IMR-90 (cell line): ENCODE results near the gene FLII. TPM values are rescaled to one million over a fixed set of nuclear protein-coding genes. Genes with fewer than 3 reads are reported as not detected.
A peak's percentile ranks its signal among the peaks of the same experiment; 100 is the strongest.

Source experiments
- ATAC-seq: fragments of 200-7000 bp; cut with Tn5 transposase; 2 replicates; pipeline ENCODE4 v1.9.1; 2020; ENCODE audit warnings: low read depth, mild to moderate bottlenecking, moderate library complexity
- BruUV-seq: library from RNA; stranded (reverse); fragments of 400-500 nt; replicated peaks from 2 replicates; lab custom pipeline; 2021; lab: Mats Ljungman, UMichigan
- CTCF ChIA-PET: fragments of 300-600 bp; formaldehyde crosslinking; extraction: SDS; loops from one replicate; lab custom pipeline; 2021; ENCODE audit warnings: antibody characterized with exemption; lab: Yijun Ruan, JAX
- POLR2A ChIA-PET: fragments of 300-600 bp; sonication (Branson Sonifier 250); formaldehyde crosslinking; loops from one replicate; lab custom pipeline; 2022; ENCODE audit warnings: antibody characterized with exemption; ENCODE audit not compliant: unreplicated experiment; lab: Charles Lee
- DNase-seq: peaks from one replicate; pipeline ENCODE4 v3.0.0; 2013
- H2AFZ ChIP-seq: replicated peaks from 2 replicates; pipeline ENCODE3; 2013; ENCODE audit warnings: low read length, mild to moderate bottlenecking; ENCODE audit not compliant: poor library complexity
- H2AK5ac ChIP-seq: 2 replicates; pipeline ENCODE4 v1.6.1; 2013; ENCODE audit warnings: low read depth, low read length, inconsistent platforms
- H2AK9ac ChIP-seq: replicated peaks from 2 replicates; pipeline ENCODE3; 2013; ENCODE audit warnings: mild to moderate bottlenecking, low read depth, low read length, moderate library complexity; ENCODE audit not compliant: poor library complexity
- H2BK120ac ChIP-seq: 2 replicates; pipeline ENCODE4 v1.6.1; 2013; ENCODE audit warnings: low read depth, low read length, inconsistent platforms
- H2BK15ac ChIP-seq: 3 replicates; pipeline ENCODE4 v1.6.1; 2013; ENCODE audit warnings: low read depth, low read length, inconsistent platforms
- H2BK20ac ChIP-seq: 2 replicates; pipeline ENCODE4 v1.6.1; 2013; ENCODE audit warnings: low read depth, mild to moderate bottlenecking, inconsistent platforms, low read length, moderate library complexity
- H2BK5ac ChIP-seq: 2 replicates; pipeline ENCODE4 v1.6.1; 2013; ENCODE audit warnings: mild to moderate bottlenecking, low read depth, low read length, inconsistent platforms; ENCODE audit not compliant: poor library complexity, severe bottlenecking
- H3K14ac ChIP-seq: replicated peaks from 2 replicates; pipeline ENCODE4 v1.6.1; 2013; ENCODE audit warnings: low read depth, low read length, inconsistent platforms
- H3K18ac ChIP-seq: 2 replicates; pipeline ENCODE4 v1.6.1; 2013; ENCODE audit warnings: low read depth, low read length, control low read depth
- H3K23ac ChIP-seq: 2 replicates; pipeline ENCODE4 v1.6.1; 2013; ENCODE audit warnings: low read depth, low read length, inconsistent platforms
- H3K27ac ChIP-seq: 2 replicates; pipeline ENCODE4 v1.5.1; 2013; ENCODE audit warnings: mild to moderate bottlenecking, control low read depth, low read length; ENCODE audit not compliant: insufficient read depth
- H3K27me3 ChIP-seq: 2 replicates; pipeline ENCODE4 v1.6.1; 2013; ENCODE audit warnings: low read length; ENCODE audit not compliant: control insufficient read depth, insufficient read depth
- H3K36me3 ChIP-seq: 2 replicates; pipeline ENCODE4 v1.6.1; 2013; ENCODE audit warnings: low read length, mixed read lengths; ENCODE audit not compliant: control insufficient read depth, insufficient read depth
- H3K4ac ChIP-seq: 2 replicates; pipeline ENCODE4 v1.6.1; 2013; ENCODE audit warnings: low read depth, low read length, inconsistent platforms
- H3K4me1 ChIP-seq: 2 replicates; pipeline ENCODE4 v1.6.1; 2013; ENCODE audit warnings: low read length, mixed read lengths; ENCODE audit not compliant: control insufficient read depth, insufficient read depth
- H3K4me2 ChIP-seq: 2 replicates; pipeline ENCODE4 v1.6.1; 2013; ENCODE audit warnings: low read depth, mild to moderate bottlenecking, control low read depth, low read length, moderate library complexity
- H3K4me3 ChIP-seq: 2 replicates; pipeline ENCODE4 v1.5.1; 2013; ENCODE audit warnings: low read depth, mild to moderate bottlenecking, control low read depth, low read length, moderate library complexity; ENCODE audit not compliant: insufficient read depth
- H3K56ac ChIP-seq: 2 replicates; pipeline ENCODE4 v1.6.1; 2013; ENCODE audit warnings: low read length, inconsistent platforms; ENCODE audit not compliant: insufficient read depth; ENCODE audit errors: extremely low read depth
- H3K79me1 ChIP-seq, 2 experiments: 2 replicates each; pipeline ENCODE4 v1.6.1; 2013; ENCODE audit warnings: low read length in 2 of 2, inconsistent platforms in 1 of 2, low read depth in 1 of 2
- H3K9ac ChIP-seq: 2 replicates; pipeline ENCODE4 v1.6.1; 2013; ENCODE audit warnings: low read depth, low read length, control low read depth
- H3K9me1 ChIP-seq: 2 replicates; pipeline ENCODE4 v1.6.1; 2013; ENCODE audit warnings: low read length, inconsistent platforms; ENCODE audit not compliant: insufficient read depth
- H3K9me3 ChIP-seq: 2 replicates; pipeline ENCODE4 v1.6.1; 2013; ENCODE audit warnings: low read length; ENCODE audit not compliant: control insufficient read depth, insufficient read depth
- H4K20me1 ChIP-seq: 2 replicates; pipeline ENCODE4 v1.6.1; 2013; ENCODE audit warnings: low read length, inconsistent platforms; ENCODE audit not compliant: insufficient read depth
- H4K5ac ChIP-seq: 2 replicates; pipeline ENCODE4 v1.6.1; 2013; ENCODE audit warnings: mild to moderate bottlenecking, low read depth, low read length, control low read depth
- H4K8ac ChIP-seq, 2 experiments: 2 replicates each; pipeline ENCODE4 v1.6.1; 2013; ENCODE audit warnings: low read depth in 2 of 2, low read length in 2 of 2, control low read depth in 1 of 2, inconsistent platforms in 1 of 2
- H4K91ac ChIP-seq: 2 replicates; pipeline ENCODE4 v1.6.1; 2013; ENCODE audit warnings: low read depth, low read length, inconsistent platforms; ENCODE audit not compliant: insufficient read depth
- BHLHE40 ChIP-seq: fragments of 150-350 bp; IDR thresholded peaks from 2 replicates; pipeline ENCODE4 v1.6.1; 2016; ENCODE audit warnings: mild to moderate bottlenecking, low read depth, low read length
- ELK1 ChIP-seq: fragments of 150-350 bp; IDR thresholded peaks from 2 replicates; pipeline ENCODE4 v1.6.1; 2016; ENCODE audit warnings: low read depth, mild to moderate bottlenecking, low read length, moderate library complexity, borderline replicate concordance
- RAD21 ChIP-seq: IDR thresholded peaks from 2 replicates; pipeline ENCODE4 v1.6.1; 2012; ENCODE audit warnings: low read length, improper control_type of control experiment
- dilution Hi-C: fragments of 300-500 bp; cut with HindIII; formaldehyde crosslinking; loops from one replicate; pipeline ENCODE4 v1.14.3; 2018; ENCODE audit warnings: low sequenced_read_pairs; ENCODE audit not compliant: unreplicated experiment
- in situ Hi-C: fragments of 300-500 bp; cut with MboI; formaldehyde crosslinking; loops from 3 replicates; pipeline ENCODE4 v1.14.3; 2019; ENCODE audit warnings: low sequenced_read_pairs, inconsistent platforms, mixed read lengths
- intact Hi-C: fragments of 100-400 bp; cut with micrococcal nuclease; formaldehyde crosslinking; loops from 2 replicates; pipeline ENCODE4 v1.10.0; 2022
- polyA plus RNA-seq, 3 experiments: library from polyadenylated mRNA; depleted of rRNA; stranded (reverse); fragments of >200 nt; gene quantifications; 2 replicates each; pipeline ENCODE4 v1.2.3, GENCODE V29; 2012; ENCODE audit warnings: low replicate concordance in 1 of 3
- total RNA-seq: library from RNA; depleted of rRNA; stranded (reverse); fragments of >200 nt; gene quantifications from 2 replicates; pipeline ENCODE4 v1.2.3, GENCODE V29; 2012

FLII gene
- total and polyA plus RNA-seq, 2 of the 4 experiments (the other 2 are of a cell fraction) = 263 to 290 TPM

- no peak overlapping the region for H3K27ac ChIP-seq
These were observed 51.6 kb downstream of the FLII start for GRCh38 chr17:18206962-18207361.

More at GRCh38 chr17:18206962-18207361, 51.6 kb downstream of the FLII start:
- H3K9ac ChIP-seq = no peak overlapping the region
- H2AK5ac ChIP-seq = no peak overlapping the region
- H3K36me3 ChIP-seq = peaks cover 61% of the 10 kb centered on the region
- BruUV-seq = no TSS peak
- in situ Hi-C loops (no loop called here), dilution Hi-C loops (no loop called here), intact Hi-C loops (no loop called here)
- no peak overlapping the region for H4K5ac ChIP-seq
- H3K14ac ChIP-seq = no peak overlapping the region
- peaks cover 17 to 68% of the 10 kb centered on the region in 2 experiments for H3K79me1 ChIP-seq
- H3K9me3 ChIP-seq = no peaks in the 10 kb centered on the region
- TF ChIP-seq BHLHE40 (no peak), RAD21 (no peak), ELK1 (no peak)
- no peaks in the 10 kb centered on the region for H3K27me3 ChIP-seq
- ATAC-seq (no peak), DNase-seq (no peak)
- peaks cover 65% of the 10 kb centered on the region for H4K20me1 ChIP-seq
- H3K23ac ChIP-seq = no peak overlapping the region
- H3K4me1 ChIP-seq = no peaks in the 10 kb centered on the region
- H2BK15ac ChIP-seq = no peak overlapping the region
- H2AFZ ChIP-seq = no peak overlapping the region
- no peak overlapping the region for H3K4me3 ChIP-seq
- no peak overlapping the region for H3K4me2 ChIP-seq
- H2BK120ac ChIP-seq = no peak overlapping the region
- ChIA-PET CTCF (no interaction called here), POLR2A (no interaction called here)
- H3K4ac ChIP-seq = no peak overlapping the region
- H4K91ac ChIP-seq = no peak overlapping the region
- H2BK5ac ChIP-seq = no peak overlapping the region
- peaks cover 19% of the 10 kb centered on the region for H3K9me1 ChIP-seq
- H2AK9ac ChIP-seq = peak overlapping the region; percentile 50
- no peak overlapping the region for H3K56ac ChIP-seq
- no peak overlapping the region for H2BK20ac ChIP-seq
- H3K18ac ChIP-seq = no peak overlapping the region
- H4K8ac ChIP-seq = no peak overlapping the region
